Fibroblast of pulmonary artery (primary cell): Measurements from ENCODE around the gene HS2ST1.

Experiments
- DNase-seq: peaks from one replicate; pipeline ENCODE4 v3.0.0-alpha.2; 2010; ENCODE audit warnings: low read depth
- H3K4me3 ChIP-seq: replicated peaks from 2 replicates; pipeline ENCODE4 v1.5.1; 2011; ENCODE audit warnings: low read depth, mild to moderate bottlenecking, control low read depth, low read length, moderate library complexity
- CTCF ChIP-seq: IDR thresholded peaks from 2 replicates; pipeline ENCODE4 v1.5.1; 2011; ENCODE audit warnings: mild to moderate bottlenecking, control low read depth, low read length, inconsistent platforms; ENCODE audit errors: missing control alignments

HS2ST1 gene

GRCh38 chr1:87045761-87046304, 131.4 kb downstream of the HS2ST1 start:
- DNase-seq = no peak
- no peak overlapping the region for H3K4me3 ChIP-seq
- no peak for TF ChIP-seq CTCF

DNA sequence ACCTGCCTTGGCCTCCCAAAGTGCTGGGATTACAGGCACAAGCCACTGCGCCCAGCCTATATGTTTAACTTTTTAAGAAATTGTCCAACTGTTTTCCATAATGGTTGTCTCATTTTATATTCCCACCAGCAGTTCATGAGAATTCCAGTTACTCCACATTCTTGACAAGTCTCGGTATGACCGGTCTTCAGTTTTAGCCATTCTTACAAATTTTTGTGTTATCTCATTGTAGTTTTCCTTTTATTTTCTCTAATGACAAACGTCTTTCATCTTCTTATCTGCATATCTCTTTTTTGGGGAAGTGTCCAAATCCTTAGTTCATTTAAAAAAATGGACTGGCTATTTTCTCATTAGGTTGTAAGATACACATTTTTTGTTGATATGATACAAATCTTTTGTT, 132.5 kb downstream of the HS2ST1 start:
- H3K4me3 ChIP-seq = no peak overlapping the region
- DNase-seq = no peak
- TF ChIP-seq CTCF = no peak

DNA sequence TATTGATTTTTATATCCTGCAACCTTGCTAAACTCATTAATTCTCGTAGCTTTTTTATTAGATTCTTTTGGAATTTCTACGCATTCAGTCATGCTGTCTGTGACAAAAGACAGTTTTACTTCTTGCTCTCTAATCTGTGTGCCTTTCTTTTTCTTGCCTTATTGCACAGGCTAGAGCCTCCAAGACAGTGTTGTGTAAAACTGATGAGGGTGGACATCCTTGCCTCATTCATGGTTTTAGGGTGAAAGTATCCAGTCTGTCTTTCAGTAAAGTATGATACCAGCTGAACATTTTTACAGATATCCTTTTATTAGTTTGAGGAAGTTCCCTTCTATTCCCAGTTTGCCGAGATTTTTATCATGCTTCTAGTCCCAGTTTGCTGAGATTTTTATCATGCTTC, 133.8 kb downstream of the HS2ST1 start:
- no peak overlapping the region for H3K4me3 ChIP-seq
- no peak for DNase-seq
- no peak for TF ChIP-seq CTCF

DNA sequence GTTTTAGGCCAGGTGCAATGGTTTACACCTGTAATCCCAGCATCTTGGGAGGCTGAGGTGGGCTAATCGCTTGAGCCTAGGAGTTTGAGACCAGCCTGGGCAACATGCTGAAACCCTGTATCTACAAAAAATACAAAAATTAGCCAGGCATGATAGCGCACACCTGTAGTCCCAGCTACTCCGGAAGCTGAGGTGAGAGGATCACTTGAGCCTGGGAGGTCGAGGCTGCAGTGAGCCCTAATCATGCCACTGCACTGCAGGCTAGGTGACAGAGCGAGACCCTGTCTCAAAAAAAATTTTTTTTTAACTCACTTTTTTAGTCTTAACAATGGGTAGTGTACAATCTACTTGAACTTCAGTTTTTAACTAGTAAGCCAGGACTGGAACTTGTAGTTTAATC, 137.5 kb downstream of the HS2ST1 start:
- no peak overlapping the region for H3K4me3 ChIP-seq
- TF ChIP-seq CTCF = no peak
- DNase-seq = no peak

DNA sequence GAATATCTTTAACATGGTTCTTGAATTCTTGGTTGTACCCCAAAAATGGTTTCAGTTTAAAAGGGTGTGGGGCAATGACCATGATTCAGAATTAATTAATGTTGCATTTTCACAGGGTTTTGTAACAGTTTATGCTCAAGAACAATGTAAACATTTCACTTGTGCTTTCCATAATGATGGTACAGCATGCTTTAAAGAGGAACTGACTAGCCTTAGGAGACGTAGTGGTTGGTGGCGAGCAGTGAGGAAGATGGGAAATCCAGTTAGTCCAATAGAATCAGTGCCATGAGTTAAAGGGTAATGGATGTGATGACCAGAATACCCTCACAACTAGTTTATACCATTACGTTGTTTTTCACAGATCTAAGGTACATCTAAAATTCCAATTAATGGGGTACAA, 138.0 kb downstream of the HS2ST1 start:
- TF ChIP-seq CTCF = no peak
- no peak overlapping the region for H3K4me3 ChIP-seq
- DNase-seq = no peak

GRCh38 chr1:87052961-87053360, 138.5 kb downstream of the HS2ST1 start:
- DNase-seq = no peak
- no peak for TF ChIP-seq CTCF
- no peak overlapping the region for H3K4me3 ChIP-seq

DNA sequence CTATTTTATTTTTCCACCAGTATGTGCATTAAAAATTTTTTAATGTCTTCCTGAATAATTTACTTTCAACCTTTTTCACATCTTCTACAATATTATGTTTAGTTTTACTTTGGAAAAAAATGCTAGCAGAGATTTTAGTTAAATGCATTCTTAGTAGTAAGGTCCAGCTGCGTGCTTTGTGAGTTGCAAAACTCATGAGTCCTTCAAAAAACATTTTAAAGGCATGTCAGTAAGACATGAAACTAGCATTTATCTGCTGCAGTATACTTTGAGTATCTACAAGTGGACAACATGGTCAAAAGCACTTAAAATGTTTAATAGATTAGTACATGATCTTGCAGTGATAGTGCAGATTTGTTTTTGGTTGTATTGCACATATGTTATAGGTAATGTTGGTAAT, 139.0 kb downstream of the HS2ST1 start:
- no peak overlapping the region for H3K4me3 ChIP-seq
- no peak for DNase-seq
- TF ChIP-seq CTCF = no peak
